ENCODE measurements around the gene PCBP3.
"Not testable (repeated sequence)": the region's sequence is repeated elsewhere in the genome, so short reads cannot be mapped to it uniquely, and the experiment has no call there.

PCBP3 gene

DNA sequence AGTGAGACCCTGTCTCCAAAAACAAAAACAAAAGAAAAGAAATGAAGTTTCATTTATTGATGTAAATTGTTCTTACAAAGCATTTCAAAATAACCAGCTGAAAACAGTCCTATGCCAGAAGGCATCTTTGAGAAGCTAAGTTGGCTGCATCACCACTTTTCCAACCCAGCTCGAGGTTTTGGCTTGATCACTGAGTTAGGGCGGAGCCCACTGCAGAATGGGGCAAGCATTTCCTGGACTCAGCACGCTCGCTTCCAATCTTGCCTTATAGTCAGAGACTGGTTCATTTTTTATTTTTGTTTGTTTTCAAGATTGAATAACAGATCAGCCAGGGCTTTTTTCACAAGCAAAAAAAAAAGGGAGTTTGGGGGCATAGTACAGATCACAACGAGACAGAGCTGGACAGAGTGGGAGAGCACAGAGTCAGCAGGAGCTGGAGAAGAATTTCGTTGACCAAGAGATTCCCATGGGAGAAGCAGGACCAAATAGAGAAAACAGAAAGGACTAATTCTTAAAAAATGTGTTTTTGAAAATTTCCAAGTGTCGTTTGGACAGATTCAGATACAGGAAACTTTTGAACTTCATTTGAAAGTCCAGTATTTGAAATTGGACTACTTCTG, 314.6 kb downstream of the PCBP3 start:
- DNase-seq = no peak

DNA sequence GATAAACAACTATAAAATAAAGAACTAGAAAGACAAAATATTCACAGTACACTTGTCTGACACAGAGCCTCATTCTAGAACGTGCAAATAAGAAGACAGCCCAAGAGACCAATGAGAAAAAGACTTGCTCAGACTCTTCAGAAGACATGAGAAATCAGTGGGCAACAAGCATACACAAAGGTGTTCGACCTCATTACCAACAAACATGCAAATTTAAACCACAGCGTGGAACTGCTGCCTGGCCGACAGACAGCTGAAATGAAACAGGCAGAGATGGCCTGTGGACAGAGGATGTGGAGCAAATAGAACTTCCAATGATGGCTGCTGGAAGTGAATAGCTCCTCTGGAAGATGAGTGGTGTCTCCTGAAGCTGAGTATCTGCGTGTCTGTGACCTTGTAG, 315.7 kb downstream of the PCBP3 start:
- no peak for DNase-seq

DNA sequence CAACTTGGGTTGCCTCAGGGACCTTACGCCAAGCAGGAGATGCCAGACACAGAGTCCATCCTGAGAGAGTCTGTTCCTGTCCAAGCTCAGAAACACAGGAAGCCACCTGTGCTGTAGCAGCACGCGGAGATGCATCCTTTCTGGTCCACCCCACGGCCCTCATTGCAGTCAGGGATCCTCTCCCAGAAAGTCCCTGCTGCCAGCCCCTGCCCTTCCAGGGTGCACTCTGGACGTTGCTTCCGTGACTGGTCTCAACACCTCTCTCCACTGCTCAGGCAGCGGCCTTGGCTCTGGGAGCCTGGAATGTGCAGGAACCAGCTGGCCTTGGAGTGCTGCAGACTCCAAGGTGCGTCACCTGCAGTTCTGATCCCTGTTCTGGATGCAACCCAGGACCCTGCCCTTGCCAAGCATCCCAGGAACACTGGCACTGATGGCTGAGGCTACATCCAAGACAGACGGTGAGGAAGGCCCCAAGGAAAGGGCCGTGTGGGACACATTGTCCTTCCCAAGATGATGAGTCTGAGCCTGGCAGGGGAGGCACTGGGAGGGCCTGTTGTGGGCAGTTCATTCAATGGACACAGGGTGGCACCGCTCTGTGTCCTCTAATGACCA, 316.4 kb downstream of the PCBP3 start:
- no peak for DNase-seq

DNA sequence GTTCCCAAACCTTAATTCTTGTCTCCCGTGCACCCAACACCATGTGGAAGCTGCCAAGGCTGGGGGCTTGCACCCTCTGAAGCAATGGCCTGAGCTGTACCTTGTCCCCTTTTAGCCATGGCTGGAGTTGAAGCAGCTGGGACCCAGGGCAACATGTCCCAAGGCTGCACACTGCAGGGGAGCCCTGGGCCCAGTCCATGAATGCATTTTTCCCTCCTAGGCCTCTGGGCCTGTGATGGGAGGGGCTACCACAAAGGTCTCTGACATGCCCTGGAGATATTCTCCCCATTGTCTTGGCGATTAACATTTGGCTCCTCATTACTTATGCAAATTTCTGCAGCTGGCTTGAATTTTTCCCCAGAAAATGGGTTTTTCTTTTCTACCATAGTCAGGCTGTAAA, 317.9 kb downstream of the PCBP3 start:
- not testable (repeated sequence) for DNase-seq

DNA sequence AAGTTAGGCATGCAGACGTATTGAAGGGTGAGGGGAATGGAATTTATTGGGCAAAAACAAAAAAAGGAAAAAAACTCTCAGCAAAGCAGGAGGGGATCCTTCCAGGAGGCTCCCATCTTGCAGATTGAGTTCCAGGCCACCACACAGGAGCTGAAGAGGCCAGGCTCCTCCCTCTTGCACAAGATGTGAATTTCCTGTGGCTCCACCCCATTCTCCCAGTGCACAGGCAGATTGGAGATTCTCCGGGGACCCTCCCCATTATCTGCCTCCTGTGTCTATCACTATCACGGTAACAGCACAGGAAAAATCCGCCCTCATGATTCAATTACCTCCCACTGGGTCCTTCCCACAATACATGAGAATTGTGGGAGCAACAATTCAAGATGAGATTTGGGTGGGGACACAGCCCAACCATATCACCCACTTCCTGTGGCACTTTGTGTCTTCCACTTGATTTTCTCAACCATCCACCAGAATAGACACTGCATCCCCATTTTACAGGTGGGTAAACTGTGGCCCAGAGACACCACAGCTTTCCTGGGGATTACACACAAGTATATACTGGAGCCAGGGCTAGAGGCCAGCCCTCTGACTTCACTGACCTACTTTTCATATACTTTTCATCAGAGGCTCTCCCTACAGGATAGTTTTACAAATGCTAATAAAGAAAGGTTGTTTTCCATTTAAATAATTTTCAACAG, 319.2 kb downstream of the PCBP3 start:
- no peak for DNase-seq

DNA sequence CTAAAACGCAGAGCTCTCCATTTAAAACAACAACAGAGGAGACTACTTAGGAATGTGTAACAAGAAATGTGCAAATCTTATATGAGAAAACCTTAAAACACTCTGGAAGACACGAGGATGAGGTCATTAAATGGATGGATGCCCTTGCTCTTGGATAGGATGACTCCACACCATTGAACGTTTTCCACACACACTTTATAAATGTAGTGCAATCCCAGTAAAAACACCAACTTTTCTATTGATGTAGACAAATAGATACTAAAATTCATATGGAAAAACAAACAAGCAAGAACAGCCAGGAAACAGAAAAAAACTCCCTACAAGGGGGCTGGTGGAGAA, 319.7 kb downstream of the PCBP3 start:
- no peak for DNase-seq

DNA sequence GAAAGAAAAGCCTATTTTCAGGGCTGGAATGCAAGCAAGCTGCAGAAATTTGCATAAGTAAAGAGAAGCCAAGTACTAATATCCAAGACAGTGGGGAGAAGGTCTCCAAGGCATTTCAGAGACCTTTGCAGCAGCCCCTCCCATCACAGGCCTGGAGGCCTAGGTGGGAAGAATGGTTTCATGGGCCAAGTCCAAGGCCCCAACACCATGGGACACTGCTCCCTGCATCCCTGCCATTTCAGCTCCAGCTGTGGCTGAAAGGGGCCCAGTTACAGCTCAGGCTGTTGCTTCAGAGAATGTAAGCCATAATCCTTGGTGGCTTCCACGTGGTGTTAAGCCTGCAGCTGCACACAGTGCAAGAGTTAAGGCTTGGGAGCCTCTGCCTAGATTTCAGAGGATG, 321.1 kb downstream of the PCBP3 start:
- no peak for DNase-seq

DNA sequence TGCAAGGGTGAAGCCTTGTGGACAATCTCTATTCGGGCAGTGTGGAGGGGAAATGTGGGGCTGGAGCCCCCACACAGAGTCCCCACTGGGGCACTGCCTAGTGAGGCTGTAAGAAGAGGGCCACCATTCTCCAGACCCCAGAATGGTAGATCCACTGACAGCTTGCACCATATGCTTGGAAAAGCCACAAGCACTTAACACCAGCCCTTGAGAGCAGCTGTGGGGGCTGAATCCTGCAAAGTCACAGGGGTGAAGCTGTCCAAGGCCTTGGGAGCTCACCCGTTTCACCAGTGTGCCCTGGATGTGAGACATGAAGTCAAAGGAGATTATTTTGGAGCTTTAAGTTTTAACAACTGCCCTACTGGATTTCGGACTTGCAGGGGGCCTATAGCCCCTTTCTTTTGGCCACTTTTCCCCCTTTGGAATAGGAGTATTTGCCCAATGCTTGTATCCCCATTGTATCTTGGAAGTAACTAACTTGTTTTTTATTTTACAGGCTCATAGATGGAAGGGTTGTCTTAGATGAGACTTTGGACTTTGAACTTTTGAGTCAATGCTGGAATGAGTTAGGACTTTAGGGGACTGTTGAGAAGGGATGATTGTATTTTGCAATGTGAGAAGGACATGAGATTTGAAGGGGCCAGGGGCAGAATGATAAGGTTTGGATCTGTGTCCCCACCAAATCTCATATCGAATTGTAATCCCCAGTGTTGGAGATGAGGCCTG, 321.7 kb downstream of the PCBP3 start:
- DNase-seq = no peak

DNA sequence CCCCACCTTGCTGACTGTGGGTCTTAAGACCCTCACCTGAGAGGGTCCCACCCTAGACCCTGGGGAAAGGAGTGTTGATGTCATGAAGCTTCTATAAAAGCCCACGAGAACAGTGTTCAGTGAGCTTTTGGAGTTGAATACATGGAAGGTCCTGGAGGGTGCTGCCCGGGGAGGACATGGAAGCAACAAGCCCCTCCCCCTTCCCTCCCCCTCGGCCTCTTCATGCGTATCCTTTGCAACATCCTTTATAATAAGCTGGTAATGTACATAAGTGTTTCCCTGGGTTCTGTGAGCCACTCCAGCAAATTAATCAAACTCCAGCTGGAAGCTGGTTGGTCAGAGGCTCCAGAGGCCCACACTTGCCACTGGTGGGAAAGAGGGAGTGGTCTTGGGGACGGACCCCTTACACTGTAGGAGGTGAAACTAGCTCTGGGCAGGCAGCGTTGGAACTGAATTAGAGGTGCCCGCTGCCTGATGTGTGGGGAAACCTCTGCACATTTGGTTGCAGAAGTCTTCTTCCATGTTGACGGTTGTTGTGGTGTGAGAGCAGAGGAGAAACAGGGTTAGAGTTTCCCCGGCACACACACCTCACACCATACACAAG, 323.4 kb downstream of the PCBP3 start:
- no peak for DNase-seq

DNA sequence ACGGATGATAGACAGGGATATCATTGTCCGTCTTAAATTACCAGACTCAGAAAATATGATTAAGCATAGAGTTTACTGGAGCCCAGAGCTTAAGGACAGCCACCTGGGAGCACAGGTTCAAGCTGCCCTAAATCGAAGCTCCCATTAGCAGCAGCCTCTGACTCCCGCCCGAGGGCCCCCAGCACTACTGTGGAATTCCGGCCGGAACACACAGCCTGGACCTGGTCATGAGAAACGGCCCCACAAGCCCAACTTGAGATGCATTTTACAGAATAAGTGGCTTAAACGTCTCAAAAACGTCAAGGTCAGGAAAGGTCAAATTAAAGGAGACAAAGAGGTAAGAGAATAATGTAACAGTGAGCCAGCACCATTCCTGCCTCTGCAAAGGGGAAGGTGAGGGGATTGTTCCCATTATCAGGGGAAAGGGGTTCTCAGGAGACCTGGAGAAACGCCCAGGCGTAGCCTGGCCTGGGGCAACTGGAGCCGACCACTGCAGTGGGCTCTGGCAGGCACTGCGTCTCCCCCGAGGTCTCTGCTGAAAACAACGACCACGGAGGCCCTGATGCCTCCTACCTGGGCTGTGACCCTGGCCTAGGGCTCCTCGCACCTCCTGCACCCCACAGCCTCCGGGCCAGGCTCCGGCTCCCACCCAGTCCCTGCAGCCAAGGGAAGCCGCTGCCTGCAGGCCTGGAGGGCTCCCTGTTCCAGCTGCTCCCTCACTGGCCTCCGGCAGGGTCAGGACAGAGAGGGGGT, 326.6 kb downstream of the PCBP3 start:
- DNase-seq = no peak

DNA sequence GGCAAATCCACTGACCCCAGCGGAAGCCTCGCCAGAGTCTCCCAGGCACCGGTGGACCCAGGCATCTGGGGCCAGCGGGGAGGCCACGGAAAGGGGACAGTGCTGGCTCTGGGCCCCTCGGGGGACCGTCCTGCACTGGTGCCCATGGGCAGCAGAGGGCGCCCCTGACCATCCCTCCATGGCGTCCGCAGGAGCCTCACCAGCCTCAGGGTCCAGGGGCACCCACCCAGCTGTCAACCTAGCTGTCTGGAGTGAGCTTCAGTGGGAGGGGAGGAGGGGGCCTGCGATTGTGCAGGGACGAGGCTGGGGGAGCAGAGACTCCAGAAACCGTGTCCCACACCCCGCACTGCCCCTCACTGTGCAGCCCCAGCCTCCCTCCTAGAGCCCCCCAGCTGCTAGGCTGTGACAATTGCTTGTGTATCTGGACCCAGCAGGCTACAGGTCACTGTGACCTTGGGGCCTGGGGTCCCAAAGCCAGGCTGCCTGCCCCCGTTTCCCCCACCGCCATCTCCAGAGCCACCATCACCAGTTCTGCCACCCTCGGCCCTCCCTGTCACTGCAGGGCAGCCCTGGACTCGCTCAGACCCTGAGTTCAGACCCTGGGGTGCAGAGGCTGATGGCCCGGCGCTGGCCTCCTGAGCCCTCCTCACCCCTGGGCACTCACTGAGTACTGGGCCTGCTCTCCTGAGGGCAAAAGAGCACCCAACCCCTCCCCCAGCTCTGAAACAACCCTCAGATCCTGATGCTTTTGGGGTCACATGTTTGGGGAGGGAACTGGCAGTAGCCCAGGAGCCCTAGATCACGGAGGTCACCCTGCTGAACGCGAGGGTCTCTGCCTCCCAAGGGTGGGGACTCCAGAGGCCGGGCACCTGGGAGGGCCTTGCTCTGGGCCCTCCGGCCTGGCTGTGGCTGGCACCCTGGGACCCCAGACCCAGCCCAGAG, 327.4 kb downstream of the PCBP3 start:
- DNase-seq = peak; percentile 24

DNA sequence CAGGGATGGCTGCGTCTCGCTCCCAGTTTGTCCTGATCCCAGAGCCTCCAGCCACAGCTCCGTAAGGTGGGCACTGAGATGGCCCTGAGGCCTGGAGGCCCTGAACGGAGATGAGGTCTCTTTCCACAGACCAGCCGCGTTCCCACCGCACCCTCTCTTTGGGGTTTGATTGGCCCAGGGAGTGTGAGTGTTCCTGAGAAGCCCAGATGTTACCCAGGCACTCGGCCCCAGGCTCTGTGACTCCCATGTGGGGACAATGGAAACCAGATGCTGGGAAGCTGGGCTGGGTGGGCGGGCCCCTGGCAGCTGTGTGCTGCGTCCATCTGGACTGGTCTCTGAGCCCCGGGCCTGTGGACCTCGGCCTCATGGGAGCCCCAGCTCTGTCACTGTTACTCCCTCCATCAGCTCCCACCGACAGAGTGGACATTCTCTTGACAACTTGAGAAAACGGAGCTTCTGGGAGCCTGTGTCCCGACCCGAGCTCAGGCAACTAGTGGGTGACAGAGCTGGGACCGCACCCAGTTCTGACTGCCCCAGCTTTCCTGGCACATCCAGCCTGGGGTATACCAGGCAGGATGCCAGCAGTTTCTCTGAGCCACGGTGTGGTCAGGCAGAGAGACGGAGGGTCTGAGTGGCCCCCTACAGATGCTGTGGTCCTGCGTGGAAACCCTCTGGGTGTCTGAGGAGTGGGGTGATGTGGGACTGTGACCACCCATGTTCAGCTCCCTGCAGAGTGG, 328.3 kb downstream of the PCBP3 start:
- DNase-seq = no peak

DNA sequence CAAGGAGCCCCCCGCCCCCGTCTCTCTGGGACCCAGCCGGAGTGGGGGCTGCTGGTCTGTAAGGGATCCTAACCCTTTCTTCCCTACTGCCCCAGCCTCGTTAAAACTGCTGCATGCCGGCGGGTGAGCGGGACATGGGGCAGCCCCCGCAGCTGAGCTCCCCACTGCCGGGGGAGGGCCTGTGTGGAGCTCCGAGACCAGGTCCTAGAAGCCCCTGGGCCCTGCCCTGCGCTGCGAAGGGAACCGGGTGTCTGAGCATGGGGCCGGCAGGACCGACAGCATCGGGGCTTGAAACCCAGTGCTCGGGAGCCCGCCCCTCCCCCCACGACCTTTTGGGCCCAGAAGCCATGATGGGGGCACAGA, 328.8 kb downstream of the PCBP3 start:
- DNase-seq = no peak

DNA sequence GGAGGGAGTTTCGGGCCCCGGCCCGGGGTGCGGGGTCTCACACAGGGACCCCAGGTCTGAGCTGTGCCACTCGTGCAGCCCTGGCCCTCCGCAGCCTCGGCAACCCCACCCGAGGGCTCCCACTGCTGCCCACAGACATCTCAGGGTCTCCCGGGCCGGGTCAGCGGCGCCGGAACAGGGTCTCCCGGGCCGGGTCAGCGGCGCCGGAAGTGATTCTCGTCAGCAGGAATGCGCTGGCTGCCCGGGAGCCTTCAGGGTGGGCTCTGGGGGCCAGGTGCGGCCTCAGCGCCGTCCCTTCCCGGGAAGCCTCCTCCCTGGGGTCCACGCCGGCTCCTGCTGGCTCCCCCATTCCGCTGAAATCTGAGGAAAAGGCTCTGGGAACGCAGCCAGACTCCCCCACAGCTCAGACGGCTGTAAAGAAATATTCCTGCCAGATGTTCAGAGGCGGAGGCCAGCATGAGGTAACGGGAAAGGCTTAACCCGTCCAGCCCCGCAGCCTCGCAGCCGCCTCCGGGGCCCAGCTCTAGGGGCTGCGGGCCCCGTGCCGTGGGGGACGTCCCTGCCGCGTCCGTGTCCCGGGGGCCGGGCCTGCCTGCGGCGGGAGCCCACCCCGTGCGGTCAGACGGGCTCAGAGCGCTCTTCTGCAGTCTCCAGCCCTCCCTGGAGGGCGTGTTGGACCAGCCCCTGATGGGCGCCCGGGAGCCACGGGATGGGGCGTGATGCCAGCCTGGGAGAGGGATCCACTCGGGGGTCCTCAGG, 329.4 kb downstream of the PCBP3 start:
- no peak for DNase-seq

DNA sequence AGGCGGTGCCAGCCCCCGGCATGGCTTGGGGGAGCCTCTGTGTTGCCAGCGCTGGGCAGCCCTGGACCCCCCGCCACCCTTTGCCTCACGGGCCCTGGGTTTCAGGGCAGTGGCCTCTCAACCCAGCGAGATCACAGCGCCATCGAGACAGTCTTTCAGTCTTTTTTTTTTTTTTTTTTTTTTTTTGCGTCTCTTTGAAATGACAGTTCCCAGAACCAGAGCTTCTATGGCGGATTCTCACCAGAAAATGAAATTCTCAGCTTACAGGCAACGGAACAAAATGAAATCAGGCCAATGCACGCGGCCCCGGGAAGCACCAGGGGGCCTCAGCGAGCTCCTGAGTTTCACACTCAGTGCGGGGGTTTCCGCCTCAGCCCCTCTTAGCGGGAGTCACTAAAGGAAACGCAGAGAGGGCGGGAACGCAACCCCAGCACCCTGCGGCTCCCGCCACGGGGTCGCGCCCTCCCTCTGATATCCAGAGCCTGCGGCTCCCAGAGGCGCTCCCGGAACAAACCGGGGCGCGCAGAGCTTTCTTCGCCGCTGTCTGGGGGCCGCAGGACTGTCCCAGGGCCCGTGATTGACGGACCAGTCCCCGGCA, 330.0 kb downstream of the PCBP3 start:
- DNase-seq = peak; percentile 69

DNA sequence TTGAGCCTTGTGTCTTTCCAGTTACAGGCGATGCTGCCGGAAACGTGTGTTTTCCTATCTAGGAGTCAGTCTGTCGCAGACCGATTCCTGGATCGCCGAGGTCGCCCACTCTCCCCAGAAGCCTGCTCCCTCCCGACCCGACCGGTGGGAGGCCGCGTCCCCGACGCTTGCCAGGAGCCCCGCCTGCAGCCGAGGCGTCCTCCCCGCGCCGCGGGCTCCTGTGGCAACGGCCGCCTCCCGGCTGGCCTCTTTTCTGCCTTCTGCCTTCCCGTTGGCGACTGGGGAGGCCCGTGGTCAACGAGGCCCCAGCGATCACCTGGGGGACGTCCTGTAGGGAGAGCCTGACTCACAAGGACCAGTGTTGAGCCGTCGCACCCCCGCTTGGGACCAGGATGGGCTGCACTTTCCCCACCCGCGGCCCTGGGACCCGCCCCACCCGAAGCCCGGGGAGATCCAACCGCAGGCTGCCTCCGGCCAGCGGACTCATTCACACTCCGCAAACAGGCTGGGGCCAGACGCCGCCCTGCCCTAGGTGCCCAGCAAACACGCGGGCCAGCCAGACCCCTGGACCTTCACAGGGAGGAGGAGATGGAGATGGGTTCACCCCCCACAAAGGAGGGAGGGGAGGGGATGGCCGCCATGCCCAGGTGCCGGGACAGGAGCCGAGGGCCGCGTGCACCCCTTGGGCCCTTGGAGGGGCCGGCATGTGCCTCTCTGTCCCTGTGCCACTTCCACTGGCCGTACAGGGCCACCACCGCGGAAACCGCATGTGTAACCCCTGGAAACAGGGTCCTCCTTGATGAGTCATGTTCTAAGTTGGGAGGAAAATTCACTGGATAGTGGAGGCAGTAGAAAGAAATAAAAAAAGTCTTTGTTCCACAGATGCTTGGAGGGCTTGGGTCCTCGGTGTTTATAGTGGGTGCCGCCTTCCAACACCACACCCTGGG, 330.8 kb downstream of the PCBP3 start:
- no peak for DNase-seq

DNA sequence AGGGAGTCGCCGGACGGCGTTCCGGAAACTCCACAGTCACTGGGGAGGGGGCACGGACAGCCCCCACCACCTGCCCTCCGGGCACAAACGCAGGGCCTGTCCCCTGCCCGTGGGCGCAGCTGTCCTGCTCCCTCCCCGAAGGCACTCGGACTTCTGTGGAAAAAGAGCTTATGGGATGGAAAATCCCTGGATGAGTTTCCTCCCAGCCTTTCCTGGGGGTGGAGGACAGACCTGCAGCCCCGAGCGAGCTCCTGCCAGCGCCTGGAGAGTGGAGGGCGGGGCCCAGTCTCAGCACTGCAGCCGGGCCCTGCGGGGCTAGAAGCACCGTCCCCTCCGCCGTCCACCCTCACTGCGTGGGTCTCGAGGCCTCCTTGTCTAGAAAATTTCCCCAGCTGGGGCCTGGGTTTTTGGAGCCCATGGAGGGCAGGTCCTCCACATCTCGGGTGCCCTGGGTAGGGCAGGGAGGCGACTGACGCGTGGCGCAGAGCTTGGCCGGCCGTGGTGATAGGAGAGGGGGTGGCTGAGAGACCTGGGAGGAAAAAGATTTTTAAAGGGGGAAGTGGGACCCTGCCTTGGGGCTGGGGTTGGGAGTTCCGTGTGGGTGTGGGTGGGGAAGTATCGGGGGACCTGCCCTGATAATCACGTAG, 331.6 kb downstream of the PCBP3 start:
- DNase-seq = no peak
